SKM-1 (cell line): Measurements from ENCODE around the gene CYP8B1.

Experiments used
- DNase-seq: peaks from one replicate; lab custom pipeline; 2025; ENCODE audit not compliant: unreplicated experiment; lab: John Stamatoyannopoulos, UW

The CYP8B1 gene

GRCh38 chr3:42875325-42876151, at the start of gene CYP8B1:
Gene CYP8B1, minus strand, starts transcription at chr3:42875879. Its CDS starts 63 bp downstream, at chr3:42875816.
- DNase-seq: no peak

GRCh38 chr3:42923606-42924005, 47.9 kb upstream of the CYP8B1 start:
- no peak for DNase-seq

GRCh38 chr3:42914771-42915515, 39.3 kb upstream of the CYP8B1 start:
- no peak for DNase-seq

- no peak for DNase-seq
These were observed 35.9 kb upstream of the CYP8B1 start for GRCh38 chr3:42911551-42911950.

GRCh38 chr3:42908675-42909074, 33.0 kb upstream of the CYP8B1 start:
- DNase-seq: no peak

- DNase-seq: no peak
These were observed 31.1 kb upstream of the CYP8B1 start for GRCh38 chr3:42906848-42907183.

- DNase-seq: no peak
These were observed 30.6 kb upstream of the CYP8B1 start, which contains the start of gene ZNF662 for GRCh38 chr3:42906070-42906847. Gene ZNF662, plus strand, starts transcription at chr3:42906142. Its CDS starts 1,973 bp downstream, at chr3:42908115.

GRCh38 chr3:42905740-42906069, 30.0 kb upstream of the CYP8B1 start:
- DNase-seq: no peak

- no peak for DNase-seq
These were observed 28.4 kb upstream of the CYP8B1 start for GRCh38 chr3:42904076-42904475.

- DNase-seq: no peak
These were observed 26.6 kb upstream of the CYP8B1 start for GRCh38 chr3:42902257-42902656.

- DNase-seq: no peak
These were observed 25.4 kb upstream of the CYP8B1 start for GRCh38 chr3:42901073-42901415.

- DNase-seq: no peak
These were observed 24.8 kb upstream of the CYP8B1 start for GRCh38 chr3:42900226-42901072.

GRCh38 chr3:42898896-42899675, 23.4 kb upstream of the CYP8B1 start:
- no peak for DNase-seq

- DNase-seq: no peak
These were observed 19.8 kb upstream of the CYP8B1 start for GRCh38 chr3:42895580-42895868.

- no peak for DNase-seq
These were observed 19.3 kb upstream of the CYP8B1 start for GRCh38 chr3:42894698-42895579.

GRCh38 chr3:42892807-42893206, 17.1 kb upstream of the CYP8B1 start:
- DNase-seq: no peak

- no peak for DNase-seq
These were observed 16.5 kb upstream of the CYP8B1 start for GRCh38 chr3:42892169-42892568.

- no peak for DNase-seq
These were observed 15.4 kb upstream of the CYP8B1 start for GRCh38 chr3:42891042-42891441.

GRCh38 chr3:42887084-42887483, 11.4 kb upstream of the CYP8B1 start:
- no peak for DNase-seq
